IPS-NIHi7 (cell line): ENCODE measurements around the gene CADPS.

Experiments
- DNase-seq: peaks from one replicate; pipeline ENCODE4 v3.0.0; 2012; ENCODE audit warnings: mixed read lengths; ENCODE audit errors: extremely low spot score

CADPS gene

DNA sequence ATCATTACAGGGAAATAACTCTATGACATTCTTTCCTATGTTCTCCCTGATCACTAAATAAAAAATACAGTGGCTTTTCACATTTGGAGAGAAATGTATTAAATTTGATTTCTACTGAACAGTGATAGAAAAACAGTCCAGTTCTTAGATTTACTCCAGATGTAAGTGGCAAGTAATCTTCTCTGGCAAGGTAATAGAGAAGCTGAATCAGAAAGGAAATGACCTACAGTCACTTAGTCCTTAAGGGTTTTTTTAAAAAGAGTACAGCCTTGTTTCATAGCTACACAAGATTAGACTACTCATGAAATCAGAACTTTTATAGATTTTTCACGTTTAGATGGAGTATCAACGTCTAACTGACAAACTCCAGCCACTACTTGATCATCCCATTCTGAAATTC lies 236.9 kb downstream of the CADPS start:
- DNase-seq = no peak

DNA sequence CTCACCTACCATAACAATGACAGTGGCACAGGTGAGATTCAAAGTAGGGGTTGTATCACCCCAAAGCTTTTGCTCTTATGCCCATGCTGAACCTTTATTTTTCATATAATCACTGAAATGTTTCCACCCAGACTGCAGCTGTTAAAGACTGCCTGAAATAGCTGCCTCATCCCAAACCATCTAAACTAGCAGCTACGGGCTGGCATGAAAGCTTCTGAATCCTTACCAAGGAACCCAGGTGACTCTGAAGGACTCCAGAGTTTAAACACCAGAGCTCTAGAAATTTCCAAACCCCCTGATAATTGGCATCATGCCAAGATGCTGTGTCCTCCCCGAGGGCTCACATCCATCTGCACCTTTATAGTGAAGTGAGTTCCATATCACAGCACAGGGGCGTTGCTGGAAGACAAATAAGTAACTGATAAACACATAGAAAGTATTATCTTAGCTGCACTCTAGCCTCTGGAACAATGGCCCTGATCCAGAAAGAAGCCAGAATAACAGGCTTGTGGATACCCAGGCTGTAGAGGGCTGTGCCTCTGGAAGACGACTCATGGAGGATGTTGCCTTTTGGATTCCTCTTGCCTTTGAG lies 238.9 kb downstream of the CADPS start:
- DNase-seq = no peak

- peak; percentile 31 for DNase-seq
These were observed 242.5 kb downstream of the CADPS start for GRCh38 chr3:62632510-62633294.

- DNase-seq = no peak
These were observed 243.7 kb downstream of the CADPS start for GRCh38 chr3:62631488-62631887.

DNA sequence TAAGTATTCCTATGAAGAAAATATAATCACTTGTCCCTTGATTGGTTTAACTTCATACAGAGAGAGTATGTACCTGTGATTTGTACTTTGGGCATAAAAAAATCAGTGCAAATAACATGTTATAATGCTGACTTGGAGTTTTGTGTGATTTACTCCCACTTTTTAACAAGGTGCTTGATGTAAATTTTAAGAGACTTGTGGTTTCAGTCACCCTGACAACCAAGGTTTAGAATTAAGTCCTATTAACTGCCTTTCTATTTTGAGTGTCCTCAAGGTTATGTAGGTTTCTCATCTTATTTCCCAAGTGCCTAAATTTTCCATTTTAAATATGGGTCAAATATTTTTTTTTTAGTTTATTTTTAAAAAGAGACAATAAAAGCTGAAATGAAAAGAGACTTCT lies 244.6 kb downstream of the CADPS start:
- DNase-seq = no peak

- no peak for DNase-seq
These were observed 249.9 kb downstream of the CADPS start for GRCh38 chr3:62625268-62625667.

GRCh38 chr3:62624185-62624584 lies 251.0 kb downstream of the CADPS start:
- DNase-seq = no peak

DNA sequence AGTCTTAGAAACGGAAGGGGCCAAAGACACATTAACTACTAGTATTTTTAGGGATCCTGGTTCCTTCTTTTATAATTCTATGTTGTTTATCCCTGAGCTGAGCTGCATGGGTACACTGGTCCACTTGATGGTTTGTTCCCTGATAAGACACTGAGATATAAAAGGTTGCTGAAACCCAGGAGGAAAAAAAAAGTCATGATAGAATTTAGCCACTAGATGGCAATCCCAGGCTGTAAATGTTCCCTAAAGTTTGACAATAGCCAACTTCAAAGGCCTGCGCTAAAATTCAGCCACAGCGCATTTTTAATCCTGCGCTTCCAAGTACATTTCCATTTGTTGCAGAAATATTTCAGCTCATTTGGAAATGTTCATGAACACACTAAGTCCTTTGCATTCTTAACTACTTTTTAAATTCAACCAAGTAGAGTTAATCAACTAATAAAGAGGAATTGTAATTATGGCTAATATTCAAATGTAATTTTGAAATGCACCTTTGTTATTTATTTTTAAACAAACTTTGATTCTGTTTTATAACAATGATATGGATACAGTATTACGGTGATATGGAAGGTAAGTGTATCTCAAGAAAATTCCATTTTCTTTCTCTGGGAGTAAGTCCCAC lies 252.6 kb downstream of the CADPS start:
- DNase-seq = peak; percentile 57

- DNase-seq = no peak
These were observed 253.3 kb downstream of the CADPS start for GRCh38 chr3:62621925-62622324.

GRCh38 chr3:62621176-62621575 lies 254.0 kb downstream of the CADPS start:
- no peak for DNase-seq

- DNase-seq = no peak
These were observed 259.9 kb downstream of the CADPS start for GRCh38 chr3:62615258-62615849.

- DNase-seq = no peak
These were observed 260.7 kb downstream of the CADPS start for GRCh38 chr3:62614527-62614926.

DNA sequence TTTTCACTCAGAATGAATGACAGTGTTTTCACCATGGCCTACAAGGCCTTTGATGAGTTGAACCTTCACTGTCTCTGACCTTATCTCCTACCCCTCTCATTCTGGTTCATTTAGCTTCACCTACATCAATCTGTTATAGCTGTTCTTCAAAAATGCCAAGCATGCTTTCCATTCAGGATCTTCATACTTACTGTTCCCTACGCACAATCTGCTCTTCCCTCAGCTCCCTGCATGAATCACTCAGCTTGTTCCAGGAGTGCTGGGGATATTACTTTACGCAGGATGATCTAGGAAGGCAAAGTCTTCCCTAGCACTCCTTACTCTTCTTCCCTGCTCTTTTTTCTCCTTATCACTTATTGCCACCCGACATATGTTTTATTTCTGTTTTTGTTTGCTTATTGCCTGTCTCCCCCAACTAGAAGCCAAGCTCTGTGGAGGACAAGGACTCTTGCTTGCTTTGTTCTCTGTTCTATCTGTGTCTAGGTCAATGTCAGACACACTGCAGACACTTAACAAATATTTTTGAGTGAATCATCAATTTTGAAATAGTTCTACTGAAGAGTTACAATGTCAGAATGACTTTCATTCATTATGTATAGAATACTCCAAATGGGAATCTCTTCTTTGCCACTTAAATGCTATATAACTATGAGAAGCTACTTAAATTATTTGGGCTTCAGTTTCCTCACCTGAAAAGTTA lies 263.5 kb downstream of the CADPS start:
- DNase-seq = no peak

DNA sequence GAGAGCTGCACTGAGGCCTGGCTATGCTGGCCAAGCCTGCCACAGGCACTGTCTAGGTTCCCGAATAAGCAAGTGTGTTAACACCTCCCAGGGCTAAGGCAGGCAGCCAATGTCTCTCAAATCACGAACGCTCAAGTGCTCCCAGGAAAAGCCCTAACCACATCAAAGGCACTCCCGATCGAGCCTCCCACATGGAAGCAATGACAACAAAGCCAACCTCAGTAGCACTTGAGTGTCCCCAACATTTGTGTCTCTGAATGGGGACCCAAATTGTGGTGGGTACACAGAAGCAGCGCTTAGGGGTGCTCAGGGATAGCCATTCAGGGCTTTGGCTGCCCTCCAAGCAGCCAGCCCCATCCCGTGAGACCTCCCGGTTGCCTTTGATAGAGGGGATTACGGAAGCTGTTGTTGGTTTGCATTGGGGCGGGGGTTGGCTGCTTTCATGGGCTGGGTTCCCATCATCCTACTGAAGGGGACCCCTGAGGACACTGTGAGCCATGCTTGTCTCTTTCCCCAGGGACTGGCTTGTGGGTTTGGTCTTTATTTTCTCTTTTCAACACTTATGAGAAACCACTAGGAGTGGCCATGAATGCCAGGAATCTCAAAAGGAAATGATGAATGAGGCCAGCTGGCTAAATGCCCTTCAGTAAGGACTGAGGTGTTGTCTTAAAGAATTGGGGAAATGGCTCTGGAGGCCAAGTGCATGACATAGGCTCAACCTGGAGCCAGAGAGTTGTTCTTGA lies 267.8 kb downstream of the CADPS start:
- no peak for DNase-seq

- no peak for DNase-seq
These were observed 269.7 kb downstream of the CADPS start for GRCh38 chr3:62605413-62606068.

- DNase-seq = no peak
These were observed 270.4 kb downstream of the CADPS start for GRCh38 chr3:62604751-62605351.

DNA sequence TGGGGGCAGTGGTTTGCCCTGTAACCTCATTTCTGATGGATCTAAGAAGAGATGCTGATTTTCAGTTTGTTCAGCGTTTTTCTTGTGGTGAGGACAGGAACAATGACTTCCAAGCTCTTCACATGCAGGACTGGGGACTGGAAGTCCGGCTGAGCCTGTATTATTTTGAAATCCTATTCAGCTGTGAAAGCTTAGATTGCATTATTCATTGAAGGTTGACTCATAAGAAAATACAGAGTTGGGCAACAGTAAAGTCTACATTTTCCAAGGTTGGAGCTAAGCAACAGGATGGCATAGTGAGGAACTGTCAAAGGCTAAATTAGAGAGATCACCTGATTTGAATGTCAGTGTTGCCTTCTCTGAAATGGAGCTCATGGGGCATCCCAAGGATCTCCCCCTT lies 270.9 kb downstream of the CADPS start:
- DNase-seq = no peak

DNA sequence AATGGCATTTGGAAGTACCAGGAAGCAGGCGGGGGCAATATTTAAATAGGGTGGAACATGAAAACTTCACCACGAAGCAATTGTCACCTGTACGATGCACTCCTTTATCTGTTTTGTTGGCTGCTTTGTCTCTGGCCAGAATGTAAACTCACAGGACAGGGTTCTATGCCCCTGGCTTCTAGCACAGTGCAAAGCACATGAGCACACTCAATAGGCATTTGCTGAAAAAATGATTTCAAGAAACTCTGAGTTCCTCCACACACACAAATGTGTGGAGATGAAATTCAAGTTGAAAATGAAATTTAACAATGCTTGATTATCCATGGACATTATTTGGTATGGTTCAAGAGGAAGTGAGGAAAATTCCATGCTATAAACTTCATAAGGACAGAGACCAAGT lies 272.2 kb downstream of the CADPS start:
- DNase-seq = no peak

GRCh38 chr3:62602129-62602770 lies 273.0 kb downstream of the CADPS start:
- no peak for DNase-seq
